GM12878 (cell line): ENCODE measurements around the gene COQ9. TPM values are rescaled to one million over a fixed set of nuclear protein-coding genes. Genes with fewer than 3 reads are reported as not detected.

Source experiments
- CBFB ChIP-seq: IDR thresholded peaks from 2 replicates; pipeline ENCODE4 v1.6.1; 2016; ENCODE audit warnings: antibody characterized with exemption, low read depth
- CHD2 ChIP-seq: IDR thresholded peaks from 2 replicates; pipeline ENCODE4 v1.6.1; 2011; ENCODE audit warnings: low read depth, low read length, improper control_type of control experiment, borderline replicate concordance
- CREB1 ChIP-seq: IDR thresholded peaks from 2 replicates; pipeline ENCODE4 v1.6.1; 2012; ENCODE audit warnings: low read depth, mild to moderate bottlenecking, inconsistent platforms
- CREM ChIP-seq: IDR thresholded peaks from 2 replicates; pipeline ENCODE4 v1.6.1; 2014; ENCODE audit warnings: antibody characterized with exemption, low read depth
- DPF2 ChIP-seq: fragments of 450-650 bp; IDR thresholded peaks from 2 replicates; pipeline ENCODE4 v1.6.1; 2017; ENCODE audit warnings: mild to moderate bottlenecking
- GATAD2B ChIP-seq: fragments of 450-650 bp; conservative IDR thresholded peaks from 2 replicates; pipeline ENCODE4 v1.6.1; 2017; ENCODE audit warnings: low read depth, mild to moderate bottlenecking, moderate library complexity
- KAT2A ChIP-seq: conservative IDR thresholded peaks from 2 replicates; pipeline ENCODE4 v1.6.1; 2011; ENCODE audit warnings: low read depth, low read length; ENCODE audit not compliant: control insufficient read depth
- MEF2B ChIP-seq: fragments of 450-650 bp; IDR thresholded peaks from 2 replicates; pipeline ENCODE4 v1.6.1; 2018; ENCODE audit warnings: mild to moderate bottlenecking, moderate library complexity; ENCODE audit not compliant: partially characterized antibody, poor library complexity, severe bottlenecking
- NKRF ChIP-seq: fragments of 450-650 bp; conservative IDR thresholded peaks from 2 replicates; pipeline ENCODE4 v1.6.1; 2017; ENCODE audit warnings: mild to moderate bottlenecking, moderate library complexity
- NR2F1 ChIP-seq: fragments of 450-650 bp; conservative IDR thresholded peaks from 2 replicates; pipeline ENCODE4 v1.6.1; 2017; ENCODE audit warnings: mild to moderate bottlenecking
- PAX5 ChIP-seq: IDR thresholded peaks from 2 replicates; pipeline ENCODE4 v1.6.1; 2011; ENCODE audit warnings: low read depth, low read length, borderline replicate concordance
- PML ChIP-seq: IDR thresholded peaks from 2 replicates; pipeline ENCODE4 v1.6.1; 2012; ENCODE audit warnings: low read length, inconsistent platforms
- POLR2A ChIP-seq: IDR thresholded peaks from 2 replicates; pipeline ENCODE4 v1.6.1; 2011; ENCODE audit warnings: low read depth, mild to moderate bottlenecking, low read length
- POLR2AphosphoS5 ChIP-seq: IDR thresholded peaks from 2 replicates; pipeline ENCODE4 v1.6.1; 2011; ENCODE audit warnings: mild to moderate bottlenecking, low read length, inconsistent platforms
- RCOR1 ChIP-seq: conservative IDR thresholded peaks from 2 replicates; pipeline ENCODE4 v1.6.1; 2012; ENCODE audit warnings: low read depth, low read length, improper control_type of control experiment
- RELA ChIP-seq: fragments of 450-650 bp; IDR thresholded peaks from 2 replicates; pipeline ENCODE4 v1.8.0; 2014; ENCODE audit warnings: borderline replicate concordance; ENCODE audit not compliant: partially characterized antibody
- RFX5 ChIP-seq: IDR thresholded peaks from 2 replicates; pipeline ENCODE4 v1.6.1; 2011; ENCODE audit warnings: low read depth, low read length, improper control_type of control experiment
- SIN3A ChIP-seq: IDR thresholded peaks from 2 replicates; pipeline ENCODE4 v1.6.1; 2012; ENCODE audit warnings: low read depth, low read length, improper control_type of control experiment
- SMAD5 ChIP-seq: IDR thresholded peaks from 2 replicates; pipeline ENCODE4 v1.6.1; 2016; ENCODE audit warnings: antibody characterized with exemption, low read depth
- SREBF2 ChIP-seq: IDR thresholded peaks from 2 replicates; pipeline ENCODE4 v1.6.1; 2012; ENCODE audit warnings: mild to moderate bottlenecking, low read length
- SRF ChIP-seq, 2 experiments: IDR thresholded peaks; 2 replicates each; pipeline ENCODE4 v1.6.1; 2011; ENCODE audit warnings: low read depth in 2 of 2, low read length in 2 of 2, mild to moderate bottlenecking in 1 of 2, moderate library complexity in 1 of 2
- SUPT20H ChIP-seq: IDR thresholded peaks from 2 replicates; pipeline ENCODE4 v1.6.1; 2011; ENCODE audit warnings: low read depth, mild to moderate bottlenecking, low read length, moderate library complexity, borderline replicate concordance; ENCODE audit not compliant: control insufficient read depth
- TCF7 ChIP-seq: IDR thresholded peaks from 2 replicates; pipeline ENCODE4 v1.6.1; 2014; ENCODE audit warnings: antibody characterized with exemption, borderline replicate concordance
- ZNF217 ChIP-seq: fragments of 450-650 bp; IDR thresholded peaks from 2 replicates; pipeline ENCODE4 v1.6.1; 2017; ENCODE audit warnings: antibody characterized with exemption, mild to moderate bottlenecking
- ZNF592 ChIP-seq: fragments of 450-650 bp; IDR thresholded peaks from 2 replicates; pipeline ENCODE4 v1.6.1; 2017; ENCODE audit warnings: mild to moderate bottlenecking, moderate library complexity
- polyA plus RNA-seq, 11 experiments: library from polyadenylated mRNA; depleted of rRNA in 4 of 11; unstranded in 6 of 11; stranded (reverse) in 5 of 11; fragments of >200 nt; fragmentation: Nextera tagmentation in 4 of 11; fragmentation: Illumina TruSeq in 1 of 11; extraction: Ambion mirVana in 4 of 11; extraction: Trizol in 1 of 11; gene quantifications; 1 replicate in 1 of 11; 2 replicates in 10 of 11; pipeline versions ENCODE4 v1.2.1 to v1.2.3, GENCODE V29; 2011 to 2016; ENCODE audit warnings: inconsistent platforms in 2 of 11, missing spikeins in 2 of 11, low read depth in 1 of 11
- total RNA-seq, 4 experiments: library from RNA; depleted of rRNA in 3 of 4; stranded (reverse); fragments of >200 nt in 3 of 4; fragmentation: Illumina TruSeq in 1 of 4; extraction: Trizol in 1 of 4; gene quantifications; 2 replicates each; pipeline versions ENCODE4 v1.2.1 to v1.2.3, GENCODE V29; 2013 to 2021

The COQ9 gene
- total and polyA plus RNA-seq, 10 of the 15 experiments (the other 5 are each of a cell fraction or from before 2014, with no cell fraction given) = 24.1 to 79.7 (median 50.1) TPM

- TF ChIP-seq CHD2 = peak; percentile 100
- peak; percentile 99 for TF ChIP-seq CBFB
- peak; percentile 99 for TF ChIP-seq RCOR1
- TF ChIP-seq ZNF592 = no peak
- peak; percentile 92 for TF ChIP-seq POLR2A
- TF ChIP-seq NKRF = peak; percentile 90
- TF ChIP-seq RELA = peak; percentile 55
- TF ChIP-seq TCF7 = no peak
- TF ChIP-seq SMAD5 = no peak; the same call in 1 of the 2 replicates
- peak; percentile 84; the same call in 1 of the 2 replicates for TF ChIP-seq SIN3A
- TF ChIP-seq DPF2 = peak; percentile 67
- TF ChIP-seq CREM = peak; percentile 95
- peak; percentile 78; the same call in 1 of the 2 replicates for TF ChIP-seq PML
- no peak for TF ChIP-seq MEF2B
- no peak for TF ChIP-seq RFX5
- no peak for TF ChIP-seq SREBF2
- peak; percentile 95 for TF ChIP-seq CREB1
- TF ChIP-seq NR2F1 = 0 out of 2 replicates have a peak, but pooled peaks have one; percentile 19
- TF ChIP-seq PAX5 = 0 out of 2 replicates have a peak, but pooled peaks have one; percentile 37
- TF ChIP-seq ZNF217 = no peak
- TF ChIP-seq SUPT20H = no peak
- peak; percentile 84 for TF ChIP-seq POLR2AphosphoS5
- TF ChIP-seq GATAD2B = peak; percentile 80; the same call in 1 of the 2 replicates
- no peak for TF ChIP-seq KAT2A
- 0 out of 4 replicates have a peak, but pooled peaks of 1 of the 2 experiments have one; percentile 51 for TF ChIP-seq SRF (IDR thresholded peaks at IDR 0.05; ENCODE audit: low read depth in 2 of 2, low read length in 2 of 2)
Measured at GRCh38 chr16:57447186-57447962, at the start of gene COQ9, which contains the start of gene CIAPIN1 (continued).
